Spleen (tissue), 7 donors: Measurements from ENCODE around the gene S1PR4.

ENCODE experiments used
- POLR2A ChIP-seq, 3 donors: fragments of 450-650 bp; IDR thresholded peaks; one replicate each; pipeline ENCODE4 v1.5.1; 2017; ENCODE audit warnings: antibody characterized with exemption in 3 of 3, mild to moderate bottlenecking in 1 of 3
- POLR2AphosphoS5 ChIP-seq, 3 donors: sonication (generic); formaldehyde crosslinking; IDR thresholded peaks; one replicate each; pipeline ENCODE4 v1.5.1; 2017; ENCODE audit warnings: antibody characterized with exemption in 3 of 3
- TF ChIP-seq, protein P1 (sequence below), 11 experiments: fragments of 200-600 bp in 7 of 11; fragments of 450-650 bp in 4 of 11; sonication (generic) in 4 of 11; IDR thresholded peaks in 8 of 11; conservative IDR thresholded peaks in 3 of 11; 1 replicate in 7 of 11; 2 replicates in 4 of 11; pipeline versions ENCODE4 v1.4.0 to v1.8.0; 2016 to 2021; ENCODE audit warnings: antibody characterized with exemption in 11 of 11, inconsistent platforms in 4 of 11, mild to moderate bottlenecking in 1 of 11
- donor health status: DM: no; HTN: no; CAD: no; lungs with moderate emphysema.
- donor health status: DM: no; HTN: no; CAD: no.
- donor health status: DM: no; HTN: no; CAD: no.

DNA sequence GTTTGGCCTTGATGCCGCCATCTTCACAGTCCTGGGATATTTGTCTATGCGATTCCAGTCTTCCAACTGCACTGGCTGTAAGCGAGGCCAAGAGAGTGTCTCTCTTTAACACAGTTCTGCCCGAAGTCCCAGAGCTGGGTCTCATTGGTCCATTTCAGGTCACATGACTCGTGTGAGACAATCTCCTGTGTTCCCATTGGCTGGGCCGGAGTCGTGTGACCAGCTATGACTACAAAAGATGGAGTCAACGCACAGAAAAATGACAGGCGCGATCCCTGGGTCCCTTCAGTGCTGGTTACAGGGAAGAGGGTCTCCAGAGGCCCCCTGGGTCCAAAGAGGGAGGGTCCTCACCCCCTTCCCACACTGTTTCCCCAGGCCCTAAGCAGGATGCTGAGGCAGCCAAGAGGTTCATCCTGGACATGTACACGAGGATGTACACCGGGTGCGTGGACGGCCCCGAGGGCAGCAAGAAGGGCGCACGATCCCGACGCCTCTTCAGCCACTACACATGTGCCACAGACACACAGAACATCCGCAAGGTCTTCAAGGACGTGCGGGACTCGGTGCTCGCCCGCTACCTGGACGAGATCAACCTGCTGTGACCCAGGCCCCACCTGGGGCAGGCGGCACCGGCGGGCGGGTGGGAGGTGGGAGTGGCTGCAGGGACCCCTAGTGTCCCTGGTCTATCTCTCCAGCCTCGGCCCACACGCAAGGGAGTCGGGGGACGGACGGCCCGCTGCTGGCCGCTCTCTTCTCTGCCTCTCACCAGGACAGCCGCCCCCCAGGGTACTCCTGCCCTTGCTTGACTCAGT lies 15.9 kb upstream of the S1PR4 start:
- TF ChIP-seq, protein P1, sequence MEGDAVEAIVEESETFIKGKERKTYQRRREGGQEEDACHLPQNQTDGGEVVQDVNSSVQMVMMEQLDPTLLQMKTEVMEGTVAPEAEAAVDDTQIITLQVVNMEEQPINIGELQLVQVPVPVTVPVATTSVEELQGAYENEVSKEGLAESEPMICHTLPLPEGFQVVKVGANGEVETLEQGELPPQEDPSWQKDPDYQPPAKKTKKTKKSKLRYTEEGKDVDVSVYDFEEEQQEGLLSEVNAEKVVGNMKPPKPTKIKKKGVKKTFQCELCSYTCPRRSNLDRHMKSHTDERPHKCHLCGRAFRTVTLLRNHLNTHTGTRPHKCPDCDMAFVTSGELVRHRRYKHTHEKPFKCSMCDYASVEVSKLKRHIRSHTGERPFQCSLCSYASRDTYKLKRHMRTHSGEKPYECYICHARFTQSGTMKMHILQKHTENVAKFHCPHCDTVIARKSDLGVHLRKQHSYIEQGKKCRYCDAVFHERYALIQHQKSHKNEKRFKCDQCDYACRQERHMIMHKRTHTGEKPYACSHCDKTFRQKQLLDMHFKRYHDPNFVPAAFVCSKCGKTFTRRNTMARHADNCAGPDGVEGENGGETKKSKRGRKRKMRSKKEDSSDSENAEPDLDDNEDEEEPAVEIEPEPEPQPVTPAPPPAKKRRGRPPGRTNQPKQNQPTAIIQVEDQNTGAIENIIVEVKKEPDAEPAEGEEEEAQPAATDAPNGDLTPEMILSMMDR (IDR thresholded peaks at IDR 0.05 in 8 of 11, conservative IDR thresholded peaks at IDR 0.05 in 3 of 11), result no peak
- no peak for TF ChIP-seq POLR2A (IDR thresholded peaks at IDR 0.05)
- no peak for TF ChIP-seq POLR2AphosphoS5 (IDR thresholded peaks at IDR 0.05)
